A673 (cell line): ENCODE results near the gene TAGLN. TPM values are rescaled to one million over a fixed set of nuclear protein-coding genes. Genes with fewer than 3 reads are reported as not detected.

ENCODE experiments used
- BruUV-seq: library from RNA; stranded (reverse); fragments of 400-500 nt; replicated peaks from 2 replicates; lab custom pipeline; 2021; lab: Mats Ljungman, UMichigan
- CTCF ChIA-PET: fragments of 300-600 bp; sonication (Branson Sonifier 250); formaldehyde crosslinking; loops from one replicate; lab custom pipeline; 2022; ENCODE audit warnings: antibody characterized with exemption; lab: Charles Lee
- POLR2A ChIA-PET: fragments of 300-600 bp; sonication (Branson Sonifier 250); formaldehyde crosslinking; loops from one replicate; lab custom pipeline; 2022; ENCODE audit warnings: antibody characterized with exemption; ENCODE audit not compliant: low non-redundant PET; lab: Charles Lee
- DNase-seq: peaks from one replicate; pipeline ENCODE4 v3.0.0-alpha.2; 2015; ENCODE audit warnings: low spot score
- H3K27ac ChIP-seq: fragments of 200-600 bp; sonication (generic); 2 replicates; pipeline ENCODE4 v1.5.1; 2016; ENCODE audit warnings: mixed run types, low read depth, mild to moderate bottlenecking, mixed read lengths, antibody characterized with exemption, low read length; ENCODE audit not compliant: poor library complexity, severe bottlenecking
- H3K27me3 ChIP-seq: fragments of 200-600 bp; sonication (generic); replicated peaks from 2 replicates; pipeline ENCODE4 v1.6.1; 2017; ENCODE audit warnings: mixed run types, low read depth, mild to moderate bottlenecking, mixed read lengths, antibody characterized with exemption, low read length; ENCODE audit not compliant: insufficient read depth, poor library complexity
- H3K36me3 ChIP-seq: fragments of 200-600 bp; sonication (generic); 2 replicates; pipeline ENCODE4 v1.6.1; 2016; ENCODE audit warnings: mixed run types, mild to moderate bottlenecking, mixed read lengths, antibody characterized with exemption, low read length; ENCODE audit not compliant: insufficient read depth, poor library complexity, severe bottlenecking
- H3K4me1 ChIP-seq: fragments of 200-600 bp; sonication (generic); 2 replicates; pipeline ENCODE4 v1.6.1; 2017; ENCODE audit warnings: mixed run types, mild to moderate bottlenecking, mixed read lengths, antibody characterized with exemption, low read length; ENCODE audit not compliant: insufficient read depth, poor library complexity, severe bottlenecking
- H3K4me3 ChIP-seq: fragments of 200-600 bp; sonication (generic); 2 replicates; pipeline ENCODE4 v1.5.1; 2016; ENCODE audit warnings: low read depth, mixed run types, mild to moderate bottlenecking, mixed read lengths, low read length; ENCODE audit not compliant: poor library complexity, severe bottlenecking
- H3K9me3 ChIP-seq: fragments of 200-600 bp; sonication (generic); 2 replicates; pipeline ENCODE4 v1.6.1; 2016; ENCODE audit warnings: mixed run types, low read depth, mild to moderate bottlenecking, mixed read lengths, antibody characterized with exemption, low read length; ENCODE audit not compliant: poor library complexity, severe bottlenecking
- CTCF ChIP-seq: fragments of 300-800, 200-600 bp; sonication (generic); conservative IDR thresholded peaks from 2 replicates; pipeline ENCODE4 v1.5.1; 2017; ENCODE audit warnings: low read depth, mild to moderate bottlenecking, antibody characterized with exemption, low read length, moderate library complexity, mixed read lengths
- EZH2 ChIP-seq: fragments of 200-600 bp; sonication (generic); IDR thresholded peaks from 2 replicates; pipeline ENCODE4 v1.6.1; 2017; ENCODE audit warnings: borderline replicate concordance, low read depth, mild to moderate bottlenecking, mixed read lengths, antibody characterized with exemption, low read length; ENCODE audit not compliant: poor library complexity, severe bottlenecking
- intact Hi-C: fragments of 100-400 bp; cut with micrococcal nuclease; formaldehyde crosslinking; loops from one replicate; pipeline ENCODE4 v1.10.0; 2022; ENCODE audit not compliant: unreplicated experiment
- total RNA-seq: library from RNA; stranded (reverse); gene quantifications from 2 replicates; pipeline ENCODE4 v1.2.3, GENCODE V29; 2021

TAGLN gene
- total RNA-seq, 1 experiment from 2014 or later: 27.2 TPM

- ChIA-PET POLR2A (no interaction called here), CTCF (no interaction called here)
- no peak overlapping the region for H3K27ac ChIP-seq
- TF ChIP-seq EZH2 (no peak), CTCF (no peak)
- no TSS peak for BruUV-seq
- H3K9me3 ChIP-seq: no peaks in the 10 kb centered on the region
- no peak overlapping the region for H3K4me3 ChIP-seq
- peaks cover 14% of the 10 kb centered on the region for H3K4me1 ChIP-seq
- H3K36me3 ChIP-seq: peaks cover 3% of the 10 kb centered on the region
- no peak for DNase-seq
- intact Hi-C loops: loop anchor here (5.0 kb wide), 3 partner anchors 353 to 587 kb away; no protein-coding TSS in a partner anchor
- no peaks in the 10 kb centered on the region for H3K27me3 ChIP-seq
These were observed 30.7 kb downstream of the TAGLN start for GRCh38 chr11:117229931-117230285.

GRCh38 chr11:117230286-117230961, 31.3 kb downstream of the TAGLN start:
- TF ChIP-seq EZH2 (no peak), CTCF (no peak)
- no TSS peak for BruUV-seq
- POLR2A ChIA-PET: no interaction called here
- H3K36me3 ChIP-seq: peaks cover 3% of the 10 kb centered on the region
- CTCF ChIA-PET: no interaction called here
- no peaks in the 10 kb centered on the region for H3K27me3 ChIP-seq
- no peaks in the 10 kb centered on the region for H3K9me3 ChIP-seq
- intact Hi-C loops: loop anchor here (5.0 kb wide), 1 partner anchor 587 kb away; no protein-coding TSS in a partner anchor
- H3K4me1 ChIP-seq: peaks cover 14% of the 10 kb centered on the region
- no peak overlapping the region for H3K4me3 ChIP-seq
- no peak for DNase-seq
- H3K27ac ChIP-seq: peak overlapping the region; percentile 88

- no peak for DNase-seq
- Histone ChIP-seq H3K9me3 (no peaks in the 10 kb centered on the region), H3K27me3 (no peaks in the 10 kb centered on the region), H3K4me1 (peaks cover 14% of the 10 kb centered on the region), H3K36me3 (peaks cover 3% of the 10 kb centered on the region), H3K27ac (peak overlapping the region; percentile 88), H3K4me3 (peak overlapping the region; percentile 99)
- POLR2A ChIA-PET: no interaction called here
- TSS peak; percentile 45 for BruUV-seq
- CTCF ChIA-PET: interaction anchor here (0.6 to 1.5 kb wide), 3 partner anchors 9 to 484 kb away, joined by 3 to 8 read pairs (median 5); partner anchors contain the start of gene BACE1
- TF ChIP-seq EZH2: no peak
- no peak for TF ChIP-seq CTCF
- intact Hi-C loops: loop anchor here (5.0 kb wide), 1 partner anchor 586 kb away; no protein-coding TSS in a partner anchor
These were observed 32.0 kb downstream of the TAGLN start for GRCh38 chr11:117230999-117231841.
